OCI-M2 (cell line): ENCODE measurements around the gene MSTN.
"Not testable (repeated sequence)": the region's sequence is repeated elsewhere in the genome, so short reads cannot be mapped to it uniquely, and the experiment has no call there.

Experiments used
- DNase-seq: peaks from one replicate; lab custom pipeline; 2025; ENCODE audit not compliant: unreplicated experiment; lab: John Stamatoyannopoulos, UW

The MSTN gene

GRCh38 chr2:190065839-190066238 lies 3.3 kb upstream of the MSTN start:
- DNase-seq: no peak

DNA sequence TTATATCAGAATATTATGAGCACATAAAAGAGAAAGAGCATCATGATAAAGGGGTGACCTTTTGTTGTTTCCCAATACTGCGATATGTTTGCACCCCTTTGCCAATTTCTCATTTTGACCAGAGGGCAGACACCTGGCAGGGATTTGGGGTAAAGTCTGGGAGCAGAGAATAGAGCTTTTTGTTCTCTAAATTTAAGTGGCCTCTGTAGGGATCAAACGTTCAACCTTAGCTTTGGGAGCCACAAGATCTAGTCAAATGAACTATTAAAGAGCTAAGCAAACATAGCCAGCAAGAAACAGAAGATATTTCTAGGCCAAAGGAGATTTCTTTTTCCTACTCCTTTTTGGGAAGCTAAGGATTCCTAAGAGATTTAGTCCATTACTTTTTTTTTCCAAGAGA lies 1.1 kb upstream of the MSTN start:
- DNase-seq: no peak

DNA sequence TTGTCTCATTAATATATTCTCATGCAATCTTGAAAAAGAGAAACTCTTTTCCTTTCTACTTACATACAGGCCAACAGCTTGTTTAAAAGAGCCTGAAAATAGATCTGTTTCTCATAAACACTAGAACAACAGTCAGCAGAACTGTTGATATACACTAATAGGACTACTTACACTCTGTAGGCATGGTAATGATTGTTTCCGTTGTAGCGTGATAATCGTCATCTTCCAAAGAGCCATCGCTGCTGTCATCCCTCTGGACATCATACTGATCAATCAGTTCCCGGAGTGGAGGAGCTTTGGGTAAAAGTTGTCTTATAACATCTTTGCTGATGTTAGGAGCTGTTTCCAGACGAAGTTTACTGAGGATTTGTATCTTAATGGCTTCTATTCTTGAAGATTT lies 476 bp downstream of the MSTN start:
- no peak for DNase-seq

GRCh38 chr2:190060626-190061025 lies 1.9 kb downstream of the MSTN start:
- no peak for DNase-seq

DNA sequence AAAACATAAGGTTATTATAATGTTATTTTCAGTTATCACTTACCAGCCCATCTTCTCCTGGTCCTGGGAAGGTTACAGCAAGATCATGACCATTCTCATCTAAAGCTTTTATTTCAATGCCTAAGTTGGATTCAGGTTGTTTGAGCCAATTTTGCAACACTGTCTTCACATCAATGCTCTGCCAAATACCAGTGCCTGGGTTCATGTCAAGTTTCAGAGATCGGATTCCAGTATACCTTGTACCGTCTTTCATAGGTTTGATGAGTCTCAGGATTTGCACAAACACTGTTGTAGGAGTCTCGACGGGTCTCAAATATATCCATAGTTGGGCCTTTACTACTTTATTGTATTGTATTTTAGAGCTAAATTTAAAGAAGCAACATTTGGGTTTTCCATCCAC lies 2.5 kb downstream of the MSTN start:
- DNase-seq: no peak

- DNase-seq: no peak
Measured at GRCh38 chr2:190053426-190053825, 9.1 kb downstream of the MSTN start.

DNA sequence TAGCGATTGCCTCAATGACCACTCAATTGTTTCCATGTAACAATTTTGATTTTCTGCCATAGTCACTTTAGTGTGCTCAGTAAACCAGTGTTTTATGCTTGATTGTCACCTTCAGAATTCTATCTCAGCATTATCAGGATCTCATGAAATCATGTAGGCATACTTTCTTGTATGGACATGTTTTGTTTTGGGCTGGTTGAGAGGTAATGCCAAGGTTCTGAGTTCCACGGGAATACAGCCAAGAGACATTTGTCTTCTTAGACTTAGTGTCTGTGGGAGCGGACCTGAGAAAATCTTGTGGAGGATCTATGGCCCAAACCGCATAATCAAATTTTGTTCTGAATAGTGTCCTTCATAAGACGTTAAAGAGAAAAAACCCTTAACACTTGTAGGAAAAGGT lies 10.2 kb downstream of the MSTN start:
- no peak for DNase-seq

DNA sequence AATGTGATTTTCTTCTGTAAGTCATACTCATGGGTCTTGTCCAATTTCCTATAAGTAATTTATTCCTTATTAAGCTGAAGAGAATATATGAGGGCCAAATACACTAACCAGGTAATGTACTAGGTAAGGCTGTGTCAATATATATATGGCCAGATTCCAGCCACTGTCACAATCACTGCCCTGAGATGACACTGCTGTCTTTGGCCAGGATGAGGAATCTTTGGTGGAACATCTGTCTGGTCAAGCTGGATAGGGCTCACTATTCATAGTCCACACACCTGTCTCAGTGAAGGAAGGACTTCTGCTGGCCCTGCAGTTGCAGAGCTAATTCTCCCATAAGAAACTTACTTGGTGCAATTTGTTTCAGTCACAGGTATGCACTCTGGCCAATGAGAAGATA lies 11.3 kb downstream of the MSTN start:
- DNase-seq: no peak

- no peak for DNase-seq
Measured at GRCh38 chr2:190050001-190050400, 12.5 kb downstream of the MSTN start.

DNA sequence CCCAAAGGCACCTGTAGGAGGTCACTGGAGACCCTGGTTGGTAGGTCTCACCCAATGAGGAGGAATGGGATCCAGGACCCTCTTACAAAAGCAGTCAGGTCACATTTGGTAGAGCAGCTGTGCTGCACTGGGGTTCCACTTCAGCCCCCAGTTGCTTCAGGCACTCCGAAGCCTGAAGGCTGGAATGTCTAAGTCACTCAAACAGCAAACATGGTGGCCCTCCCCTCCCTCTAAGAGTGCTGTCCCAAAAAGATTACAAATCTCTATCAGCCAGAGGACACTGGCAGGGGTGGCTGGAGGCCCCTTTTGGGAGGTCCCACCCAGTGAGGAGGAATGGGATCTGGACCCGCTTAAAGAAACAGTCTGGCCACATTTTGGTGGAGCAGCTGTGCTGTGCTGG lies 17.7 kb downstream of the MSTN start:
- no peak for DNase-seq

DNA sequence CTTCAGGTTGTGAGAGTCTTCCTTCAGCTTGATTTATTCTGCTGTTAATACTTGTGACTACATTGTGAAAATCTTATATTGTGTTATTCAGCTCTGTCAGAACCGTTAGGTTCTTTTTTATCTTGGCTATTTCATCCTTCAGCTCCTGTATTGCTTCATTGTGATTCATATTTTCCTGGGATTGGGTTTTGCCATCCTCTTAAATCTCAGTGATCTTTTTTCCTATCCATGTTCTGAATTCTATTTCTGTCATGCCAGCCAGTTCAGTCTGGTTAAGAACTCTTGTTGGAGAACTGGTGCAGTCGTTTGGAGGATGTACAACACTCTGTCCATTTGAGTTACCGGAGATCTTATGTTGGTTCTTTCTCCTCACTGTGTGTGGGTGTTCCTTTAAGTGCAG lies 19.1 kb downstream of the MSTN start:
- no peak for DNase-seq

GRCh38 chr2:190036071-190036470 lies 26.5 kb downstream of the MSTN start:
- no peak for DNase-seq

- not testable (repeated sequence) for DNase-seq
Measured at GRCh38 chr2:190034417-190034816, 28.1 kb downstream of the MSTN start.

DNA sequence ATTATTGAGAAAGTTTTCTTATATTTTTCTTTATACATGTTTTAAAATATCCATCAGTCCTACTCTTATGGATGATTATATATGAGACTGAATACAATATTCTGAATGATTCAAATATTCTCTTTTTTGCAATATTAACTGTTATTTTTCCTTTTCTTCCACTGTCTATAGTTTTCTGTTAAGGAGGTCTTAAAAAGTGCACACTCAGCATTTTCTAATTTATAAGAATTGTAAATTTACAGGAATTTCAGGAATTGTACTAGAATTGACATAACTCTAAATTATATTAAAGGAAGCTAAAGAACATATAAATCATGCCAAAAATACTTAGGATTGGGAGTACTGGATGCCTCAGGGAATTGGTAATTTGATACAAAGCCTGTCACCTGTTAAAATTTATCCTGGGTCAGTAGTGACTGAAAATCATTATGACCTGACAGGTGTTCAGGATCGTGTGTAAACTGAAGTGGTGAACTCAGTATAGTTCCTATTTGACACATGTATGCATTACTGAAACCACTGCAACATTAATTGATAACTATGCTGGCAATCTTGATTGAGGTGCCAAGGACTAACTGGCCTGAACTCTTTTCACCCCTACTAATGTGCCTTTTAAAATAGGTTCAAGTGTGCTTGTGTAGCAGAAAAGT lies 30.4 kb downstream of the MSTN start:
- DNase-seq: no peak

GRCh38 chr2:190023860-190024259 lies 38.7 kb downstream of the MSTN start:
- peak; percentile 5 for DNase-seq

DNA sequence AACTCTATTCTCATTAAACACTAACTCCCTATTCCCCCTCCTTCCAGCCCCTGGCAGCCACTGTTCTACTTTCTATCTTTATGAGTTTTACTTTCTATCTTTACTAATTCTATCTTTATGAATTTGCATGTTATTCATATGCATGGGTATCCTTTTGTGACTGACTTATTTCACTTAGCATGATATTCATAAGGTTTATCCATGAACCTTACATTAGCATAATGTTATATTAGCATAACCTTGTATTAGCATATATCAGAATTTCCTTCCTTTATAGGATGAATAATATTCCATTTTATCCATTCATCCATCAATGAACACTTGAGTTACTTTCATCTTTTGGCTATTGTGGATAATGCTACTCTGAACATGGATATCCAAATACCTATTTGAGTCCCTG lies 41.8 kb downstream of the MSTN start:
- no peak for DNase-seq

GRCh38 chr2:190017837-190018236 lies 44.7 kb downstream of the MSTN start:
- DNase-seq: no peak

GRCh38 chr2:190015969-190016368 lies 46.6 kb downstream of the MSTN start:
- DNase-seq: not testable (repeated sequence)
